Adrenal gland (tissue), 5 donors: Measurements from ENCODE around the gene TLNRD1.

ENCODE experiments used
- CTCF ChIP-seq, 6 experiments: fragments of 450-650 bp in 4 of 6; fragments of 200-600 bp in 2 of 6; sonication (generic) in 1 of 6; IDR thresholded peaks; 1 replicate in 5 of 6; 2 replicates in 1 of 6; pipeline versions ENCODE4 v1.5.1 to v1.8.0; 2016 to 2021; ENCODE audit warnings: antibody characterized with exemption in 6 of 6, mild to moderate bottlenecking in 2 of 6, moderate library complexity in 1 of 6
- POLR2A ChIP-seq, 2 donors: fragments of 450-650 bp; IDR thresholded peaks; one replicate each; pipeline ENCODE4 v1.6.1; 2017; ENCODE audit warnings: antibody characterized with exemption in 2 of 2, mild to moderate bottlenecking in 2 of 2, moderate library complexity in 1 of 2
- donor health status: DM: no; HTN: no; CAD: no.

GRCh38 chr15:81018197-81018596 lies 17.5 kb downstream of the TLNRD1 start:
- TF ChIP-seq CTCF (IDR thresholded peaks at IDR 0.05), result no peak
- no peak for TF ChIP-seq POLR2A (IDR thresholded peaks at IDR 0.05)
